HL-60/S4 treated with retinoic acid at 250 ng/mL for 4 days and 3 days (cell line): Measurements from ENCODE around the gene FOXS1.
"Not testable (repeated sequence)": the region's sequence is repeated elsewhere in the genome, so short reads cannot be mapped to it uniquely, and the experiment has no call there.

Experiments
- in situ Hi-C: fragments of 300-500 bp; cut with MboI; formaldehyde crosslinking; loops from 2 replicates; pipeline ENCODE4 v1.7.0; 2022; ENCODE audit warnings: low sequenced_read_pairs

The FOXS1 gene

DNA sequence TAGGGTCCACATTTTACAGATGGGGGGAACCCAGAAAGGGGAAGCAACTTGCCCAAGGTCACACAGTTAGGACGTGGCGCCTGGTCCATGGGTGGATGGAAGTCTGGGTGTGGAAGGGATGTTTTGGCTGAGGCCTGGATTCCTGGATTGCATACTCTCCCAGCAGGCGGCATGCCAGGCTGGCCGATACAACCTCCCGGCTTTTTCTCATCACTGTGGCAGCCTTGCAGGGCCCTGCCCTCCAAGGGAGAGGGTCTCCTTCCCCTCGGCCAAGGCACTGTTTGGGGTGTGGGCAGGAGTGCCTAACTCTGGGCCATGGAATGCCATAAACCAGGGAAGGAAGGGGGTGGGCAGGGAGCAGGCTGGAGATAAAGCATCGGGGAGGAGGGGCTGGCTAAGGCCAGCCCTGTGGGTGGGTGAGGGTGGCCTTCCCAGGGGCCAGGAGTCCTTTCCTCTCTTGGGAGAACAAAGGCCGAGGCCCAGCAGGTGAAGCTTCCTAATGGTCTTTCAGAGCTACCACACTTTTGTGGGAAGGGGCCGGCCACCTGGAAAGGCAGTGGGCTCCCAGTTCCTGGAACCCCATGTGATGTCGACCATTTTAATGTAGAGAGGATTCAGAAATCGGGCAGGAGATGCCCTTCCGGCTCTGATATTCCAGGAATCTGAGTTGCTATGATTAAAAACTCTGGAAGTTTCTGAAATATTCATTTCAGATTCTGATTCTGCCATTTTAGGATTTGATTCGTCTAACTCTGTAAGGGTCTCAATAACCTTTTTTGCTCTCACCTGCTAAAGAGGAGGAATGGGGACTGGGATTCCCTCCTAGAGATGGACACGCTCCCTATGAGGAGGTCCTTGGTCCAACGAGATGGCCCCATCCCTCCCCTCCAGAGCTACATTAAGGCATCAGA is 4.2 kb downstream of the FOXS1 start:
- in situ Hi-C loops, result no loop called here

DNA sequence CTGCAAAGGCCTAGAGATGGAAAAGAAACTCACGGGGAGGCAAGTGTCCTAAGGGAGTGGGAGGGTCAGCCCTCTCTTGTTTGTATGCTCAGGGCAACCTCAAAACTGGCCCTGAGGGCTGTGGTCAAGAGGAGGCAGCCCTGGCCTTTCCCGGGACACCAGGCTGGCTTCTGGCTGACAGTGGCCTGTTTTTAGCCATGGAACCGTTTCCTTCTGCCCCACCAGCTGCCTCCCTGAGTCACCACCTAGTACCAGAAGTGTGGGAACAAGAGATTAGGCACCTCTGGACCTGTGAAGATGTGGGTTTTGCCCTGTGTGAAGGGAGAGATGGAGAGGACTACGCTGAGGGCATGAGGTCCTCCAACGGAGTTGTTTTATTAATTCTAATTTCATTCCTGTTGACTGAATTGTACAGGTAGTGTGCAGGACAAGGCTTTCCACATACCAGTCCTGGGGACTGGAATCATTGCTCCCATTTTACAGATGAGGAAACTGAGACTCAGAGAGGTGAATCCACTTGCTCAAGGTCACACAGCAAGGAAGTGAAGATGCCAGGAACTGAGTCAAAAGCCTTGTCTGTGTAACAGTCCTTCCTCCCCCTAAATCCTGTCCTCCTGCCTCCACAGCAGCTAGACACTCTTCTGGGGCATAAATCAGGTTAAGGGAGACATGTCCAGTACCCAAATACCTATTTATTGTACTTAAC is 5.5 kb downstream of the FOXS1 start:
- in situ Hi-C loops, result loop anchor here (10.0 kb wide), 1 partner anchor 255 kb away; no protein-coding TSS in a partner anchor

DNA sequence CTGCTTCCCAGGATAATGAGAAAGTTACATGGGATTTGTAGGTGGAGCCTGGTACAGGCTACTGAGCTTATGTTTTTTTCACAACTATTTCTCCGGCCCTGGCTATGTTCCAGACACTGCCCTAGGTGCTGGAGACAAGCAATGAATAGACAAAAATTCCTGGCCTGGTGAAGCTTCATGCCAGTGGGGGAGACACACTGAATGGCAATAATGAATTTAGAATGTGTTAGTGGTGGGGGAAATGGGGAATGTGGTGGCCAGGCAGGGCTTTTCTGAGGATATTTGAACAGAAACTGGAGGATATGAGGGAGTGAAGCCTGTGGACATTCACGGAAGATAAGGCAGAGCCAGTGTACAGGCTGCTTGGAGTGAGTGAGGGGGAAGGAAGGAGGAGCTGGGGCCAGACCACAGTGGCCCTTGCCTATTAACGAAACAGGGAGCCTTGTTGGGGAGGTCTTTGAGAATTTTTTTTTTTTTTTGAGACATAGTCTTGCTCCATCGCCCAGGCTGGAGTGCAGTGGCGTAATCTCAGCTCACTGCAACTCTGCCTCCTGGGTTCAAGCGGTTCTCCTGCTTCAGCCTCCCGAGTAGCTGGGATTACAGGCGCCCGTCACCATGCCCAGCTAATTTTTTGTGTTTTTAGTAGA is 6.6 kb downstream of the FOXS1 start:
- in situ Hi-C loops, result loop anchor here (10.0 kb wide), 1 partner anchor 256 kb away; no protein-coding TSS in a partner anchor

DNA sequence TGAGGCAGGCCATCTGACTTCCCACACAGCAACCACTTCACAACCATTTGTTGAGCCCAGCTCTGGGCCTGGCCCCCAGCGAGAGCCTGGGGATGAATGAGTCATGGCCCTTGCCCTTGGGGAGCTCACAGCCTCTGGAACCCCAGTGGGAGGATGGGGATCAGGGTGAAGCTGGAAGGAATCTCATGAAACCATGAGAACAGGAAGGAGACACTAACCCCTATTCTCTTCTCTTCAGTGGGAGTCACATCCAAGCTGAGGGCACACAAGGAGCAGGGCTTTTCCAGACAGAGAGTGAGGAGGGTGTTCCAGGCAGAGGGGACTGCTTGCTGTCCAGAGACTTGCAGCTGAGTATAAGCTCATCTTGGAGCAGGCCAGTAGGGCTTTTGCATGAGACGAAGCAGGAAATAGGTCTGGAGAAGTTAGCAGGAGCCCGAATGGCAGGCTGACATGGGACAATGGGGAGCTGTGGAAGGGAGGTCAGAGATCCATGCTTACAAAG is 7.5 kb downstream of the FOXS1 start:
- in situ Hi-C loops, result loop anchor here (10.0 kb wide), 1 partner anchor 257 kb away; no protein-coding TSS in a partner anchor

DNA sequence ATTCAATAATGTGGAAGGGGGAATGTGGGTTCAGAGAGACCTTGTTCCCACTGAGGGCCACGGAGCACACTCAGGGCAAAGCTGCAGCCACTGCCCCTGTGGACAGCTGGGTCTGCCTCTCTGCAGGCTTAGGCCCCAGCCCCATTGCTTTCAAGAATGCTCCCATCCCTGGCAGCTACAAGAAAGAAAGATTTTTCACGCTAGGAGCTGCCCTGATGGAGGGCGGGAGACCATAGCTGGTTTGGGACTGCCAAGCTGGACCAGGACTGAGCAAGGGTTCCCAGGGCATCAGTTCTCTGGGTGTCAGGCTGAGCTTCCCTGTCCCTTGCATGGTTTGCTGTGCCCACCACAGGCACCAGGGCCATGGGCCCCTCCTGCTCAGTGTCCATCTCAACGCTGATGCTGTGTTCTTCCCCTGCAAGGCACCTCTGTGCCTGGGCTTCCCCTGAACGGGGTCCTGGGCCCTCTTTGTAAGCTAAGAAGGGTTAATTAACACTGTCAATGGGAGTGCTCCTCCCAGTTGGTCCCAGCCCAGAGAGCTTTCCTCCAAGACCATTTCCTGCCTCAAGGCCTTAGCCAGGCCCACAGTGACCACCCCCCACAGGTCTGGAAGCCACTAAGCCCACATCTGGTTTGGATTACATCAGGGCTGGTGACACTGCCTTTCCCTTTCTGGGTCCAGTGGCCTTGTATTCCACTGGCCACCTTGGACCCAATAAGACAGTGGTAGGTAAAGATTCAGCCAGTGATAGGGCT is 8.4 kb downstream of the FOXS1 start:
- in situ Hi-C loops, result loop anchor here (10.0 kb wide), 1 partner anchor 258 kb away; no protein-coding TSS in a partner anchor

DNA sequence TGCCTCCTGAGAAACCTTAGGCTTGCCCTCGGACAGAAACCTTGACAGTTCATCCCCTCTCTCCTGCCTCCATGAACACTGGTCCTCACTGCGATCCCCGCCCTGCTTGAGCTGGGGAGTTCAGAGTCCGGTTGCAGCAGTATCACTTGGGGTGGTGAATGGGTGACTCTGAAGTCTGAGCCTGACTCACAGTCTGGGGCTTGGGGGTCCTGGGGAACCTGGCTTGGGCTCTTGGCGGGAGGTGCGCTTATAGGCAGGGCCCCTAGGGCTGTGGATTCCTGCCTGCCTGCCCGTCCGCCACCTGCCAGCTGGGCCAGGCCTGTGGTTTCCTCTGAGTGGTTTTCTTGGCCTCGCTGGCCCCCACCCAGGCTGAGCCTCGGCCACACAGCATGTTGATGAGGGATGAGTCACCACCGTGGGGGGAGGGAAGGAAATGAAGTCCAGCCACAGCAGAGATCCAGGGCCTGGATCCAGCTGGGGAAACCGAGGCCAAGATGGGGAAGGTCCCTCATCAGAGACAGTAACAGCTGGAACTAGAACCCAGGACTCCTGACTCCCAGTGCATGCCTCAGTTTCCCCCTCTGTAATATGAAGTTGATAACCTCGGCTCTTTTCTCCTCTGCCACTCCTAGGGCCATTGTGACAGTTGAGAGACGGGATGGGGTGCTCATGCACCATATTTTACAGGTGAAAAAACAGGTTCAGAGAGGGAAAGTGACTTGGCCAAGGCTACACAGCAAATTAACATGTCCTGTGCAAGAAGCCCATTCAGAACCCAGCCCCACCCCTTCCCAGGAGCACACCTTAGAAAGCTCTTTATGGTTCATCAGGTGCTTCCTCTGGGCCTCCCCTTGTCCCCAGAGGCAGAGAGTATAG is 9.2 kb downstream of the FOXS1 start:
- in situ Hi-C loops, result loop anchor here (10.0 kb wide), 1 partner anchor 259 kb away; no protein-coding TSS in a partner anchor

DNA sequence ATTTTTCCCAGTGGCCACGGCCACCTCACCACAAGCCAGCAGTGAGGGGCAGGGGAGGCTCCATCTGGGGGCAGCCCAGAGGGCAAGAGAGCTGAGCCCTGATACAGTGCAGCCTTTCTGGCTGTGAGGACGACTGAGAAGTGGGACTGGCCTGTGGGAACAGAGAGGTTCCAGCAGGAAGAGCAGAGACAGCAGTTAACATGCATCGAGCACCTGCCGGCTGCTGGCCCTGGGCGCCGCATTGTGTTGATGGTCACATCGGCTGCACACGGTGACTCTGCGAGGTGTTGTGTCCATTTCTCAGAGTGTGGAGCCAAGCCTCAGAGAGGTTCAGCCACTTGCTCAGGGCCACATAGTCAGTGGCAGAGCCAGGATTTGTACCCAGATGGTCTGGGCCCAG is 9.8 kb downstream of the FOXS1 start:
- in situ Hi-C loops, result loop anchor here (10.0 kb wide), 1 partner anchor 259 kb away; no protein-coding TSS in a partner anchor

DNA sequence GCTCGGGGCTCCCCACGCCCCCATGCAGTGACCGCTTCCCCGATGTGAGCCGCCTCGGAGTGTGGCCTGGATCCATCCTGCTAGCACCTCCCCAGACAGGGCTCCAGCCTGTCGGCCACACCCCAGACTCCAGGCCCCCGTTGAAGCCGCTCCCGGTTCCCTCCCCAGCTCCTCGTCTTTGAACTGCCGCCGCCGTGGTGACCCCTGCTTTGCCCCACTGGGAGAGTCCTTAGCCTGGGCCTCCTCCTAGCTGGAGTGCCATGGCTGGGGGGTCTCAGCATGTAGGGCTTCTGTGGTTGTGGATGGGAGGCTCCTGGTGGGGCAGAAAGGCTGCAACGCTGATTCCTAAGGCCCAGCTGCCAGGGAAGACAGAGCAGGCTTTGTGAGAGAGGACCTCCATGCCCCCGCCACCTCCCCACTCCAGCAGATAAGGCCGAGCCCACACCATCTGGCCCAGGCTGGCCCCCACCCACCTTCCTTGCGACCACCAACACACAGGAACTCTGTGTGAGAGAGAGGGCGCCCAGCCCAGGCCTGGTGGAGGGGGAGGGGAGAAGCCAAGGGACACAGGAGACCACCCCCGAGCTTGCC is 11.4 kb downstream of the FOXS1 start:
- in situ Hi-C loops, result loop anchor here (10.0 kb wide), 1 partner anchor 261 kb away; no protein-coding TSS in a partner anchor

DNA sequence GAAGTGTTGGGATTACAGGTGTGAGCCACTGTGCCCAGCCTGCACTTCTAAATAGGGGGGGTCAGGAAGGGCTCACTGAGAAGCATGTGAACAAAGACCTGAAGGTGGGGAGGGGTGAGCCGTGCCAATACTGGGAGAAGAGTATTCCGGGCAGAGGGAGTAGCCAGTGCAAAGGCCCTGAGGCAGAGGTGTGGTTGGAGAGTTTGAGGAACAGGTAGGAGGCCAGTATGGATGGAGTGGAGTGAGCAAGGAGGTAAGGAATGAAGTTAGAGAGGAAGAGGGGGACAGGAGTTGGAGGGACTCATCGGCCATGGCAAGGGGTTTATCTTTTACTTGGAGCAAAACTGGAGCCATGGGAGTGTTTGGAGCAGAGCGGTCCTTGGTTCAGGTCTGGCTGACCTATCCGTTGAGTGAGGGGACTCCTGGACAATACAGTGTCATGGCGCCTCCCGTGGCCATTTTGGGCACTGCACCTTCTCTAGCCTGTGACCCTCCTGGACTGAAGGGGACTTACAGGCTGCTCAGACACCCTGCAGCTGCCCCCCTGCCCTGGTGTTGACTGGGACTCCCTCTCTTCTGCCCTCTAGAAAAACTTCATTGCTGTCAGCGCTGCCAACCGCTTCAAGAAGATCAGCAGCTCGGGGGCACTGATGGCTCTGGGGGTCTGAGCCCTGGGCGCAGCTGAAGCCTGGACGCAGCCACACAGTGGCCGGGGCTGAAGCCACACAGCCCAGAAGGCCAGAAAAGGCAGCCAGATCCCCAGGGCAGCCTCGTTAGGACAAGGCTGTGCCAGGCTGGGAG is 12.1 kb downstream of the FOXS1 start:
- in situ Hi-C loops, result loop anchor here (10.0 kb wide), 1 partner anchor 261 kb away; no protein-coding TSS in a partner anchor

DNA sequence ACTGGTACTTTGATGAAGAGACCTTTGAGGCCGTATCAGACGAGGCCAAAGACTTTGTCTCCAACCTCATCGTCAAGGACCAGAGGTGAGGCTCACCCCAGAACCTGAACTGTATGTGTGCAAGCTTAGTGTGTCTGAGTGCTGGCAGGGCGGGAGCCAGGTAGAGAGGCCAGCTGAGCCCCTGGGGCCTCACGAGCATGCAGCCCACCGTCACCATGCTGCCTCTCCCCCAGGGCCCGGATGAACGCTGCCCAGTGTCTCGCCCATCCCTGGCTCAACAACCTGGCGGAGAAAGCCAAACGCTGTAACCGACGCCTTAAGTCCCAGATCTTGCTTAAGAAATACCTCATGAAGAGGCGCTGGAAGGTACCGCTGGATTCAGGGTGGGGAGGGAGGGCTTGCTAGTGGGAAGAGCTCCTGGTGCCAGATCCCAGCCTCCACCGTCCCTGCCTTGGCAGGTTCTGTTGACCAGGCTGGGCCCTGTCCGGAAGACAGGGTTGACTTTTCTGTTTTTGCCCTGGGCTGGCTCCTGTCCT is 13.6 kb downstream of the FOXS1 start:
- in situ Hi-C loops, result loop anchor here (10.0 kb wide), 1 partner anchor 263 kb away; no protein-coding TSS in a partner anchor

DNA sequence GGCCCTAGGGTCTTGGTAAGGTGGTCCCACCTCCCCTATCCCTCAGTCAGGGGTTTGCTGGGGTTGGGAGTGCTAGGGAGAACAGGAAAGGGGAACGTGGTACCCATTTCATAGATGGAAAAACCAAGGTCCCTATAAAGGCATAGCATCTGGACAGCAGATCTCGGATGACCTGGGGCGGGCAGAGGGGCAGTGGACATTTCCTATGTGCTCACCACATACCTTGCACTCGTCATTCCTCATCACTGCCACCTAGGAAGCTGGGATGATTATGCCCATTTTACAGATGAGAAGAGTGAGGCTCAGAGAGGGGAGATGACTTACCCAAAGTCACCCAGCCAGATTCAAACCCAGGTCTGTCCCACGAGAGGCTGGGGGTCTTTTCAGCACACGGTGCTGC is 14.2 kb downstream of the FOXS1 start:
- in situ Hi-C loops, result loop anchor here (10.0 kb wide), 1 partner anchor 264 kb away; no protein-coding TSS in a partner anchor

DNA sequence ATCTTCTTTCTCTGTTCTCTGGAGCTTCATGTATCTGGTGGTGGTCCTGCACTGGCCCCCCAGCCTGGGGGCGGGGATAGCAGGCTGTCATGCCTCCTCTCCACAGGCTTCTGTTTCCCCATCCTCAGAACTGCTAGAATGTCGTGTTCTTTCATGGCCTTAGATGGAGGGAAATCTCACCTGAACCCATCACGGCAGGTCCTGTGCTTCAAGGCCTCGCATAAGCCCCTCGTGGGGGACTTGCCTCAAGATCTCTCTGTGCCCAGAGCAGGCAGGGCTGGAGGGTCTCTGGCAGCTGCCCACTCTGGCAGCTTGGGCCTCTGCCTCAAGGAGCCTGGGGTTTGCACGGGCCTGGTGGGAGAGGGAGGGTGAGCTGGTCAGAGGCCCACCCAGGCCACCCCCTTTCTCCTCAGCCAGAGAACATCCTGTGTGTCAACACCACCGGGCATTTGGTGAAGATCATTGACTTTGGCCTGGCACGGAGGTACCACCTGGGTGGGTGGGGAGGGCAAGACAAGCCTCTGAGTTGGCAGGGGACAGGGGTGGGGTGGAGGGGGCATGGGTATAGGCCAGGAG is 14.9 kb downstream of the FOXS1 start:
- in situ Hi-C loops, result loop anchor here (10.0 kb wide), 1 partner anchor 264 kb away; no protein-coding TSS in a partner anchor

DNA sequence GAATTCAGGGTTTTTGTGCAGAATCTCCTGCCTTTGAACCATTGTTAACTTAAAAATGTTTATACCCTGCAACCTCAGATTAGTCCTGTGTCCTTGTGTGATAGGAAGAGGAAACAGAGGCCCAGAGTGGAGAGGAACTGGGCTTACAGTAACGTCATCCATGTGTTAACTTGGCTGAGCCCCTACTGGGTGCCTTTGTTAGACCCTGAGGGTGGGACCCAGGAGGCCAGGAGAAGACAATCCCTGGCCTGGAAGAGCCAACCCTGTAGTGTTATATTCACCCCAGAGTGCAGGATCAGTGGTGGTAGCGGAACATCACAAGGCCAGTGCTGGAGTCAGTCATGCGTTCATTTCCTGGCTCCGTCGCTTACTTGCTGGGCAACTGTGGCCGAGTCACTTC is 15.7 kb downstream of the FOXS1 start:
- in situ Hi-C loops, result loop anchor here (10.0 kb wide), 1 partner anchor 265 kb away; no protein-coding TSS in a partner anchor

DNA sequence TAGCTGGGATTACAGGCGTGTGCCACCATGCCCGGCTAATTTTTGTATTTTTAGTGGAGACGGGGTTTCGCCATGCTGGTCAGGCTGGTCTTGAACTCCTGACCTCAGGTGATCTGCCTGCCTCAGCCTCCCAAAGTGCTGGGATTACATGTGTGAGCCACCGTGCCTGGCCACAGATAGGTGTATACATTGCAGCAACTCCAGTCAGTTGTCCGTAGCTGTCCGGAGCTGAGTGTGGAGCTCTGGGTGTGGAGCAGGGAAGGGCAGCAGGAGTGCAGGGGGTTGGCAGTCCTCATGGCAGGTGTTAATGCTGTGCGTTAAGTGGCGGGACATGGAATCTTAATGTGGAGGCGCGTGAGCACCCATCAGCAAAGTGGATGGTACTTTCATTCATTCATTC is 17.4 kb downstream of the FOXS1 start:
- in situ Hi-C loops, result not testable (repeated sequence)

DNA sequence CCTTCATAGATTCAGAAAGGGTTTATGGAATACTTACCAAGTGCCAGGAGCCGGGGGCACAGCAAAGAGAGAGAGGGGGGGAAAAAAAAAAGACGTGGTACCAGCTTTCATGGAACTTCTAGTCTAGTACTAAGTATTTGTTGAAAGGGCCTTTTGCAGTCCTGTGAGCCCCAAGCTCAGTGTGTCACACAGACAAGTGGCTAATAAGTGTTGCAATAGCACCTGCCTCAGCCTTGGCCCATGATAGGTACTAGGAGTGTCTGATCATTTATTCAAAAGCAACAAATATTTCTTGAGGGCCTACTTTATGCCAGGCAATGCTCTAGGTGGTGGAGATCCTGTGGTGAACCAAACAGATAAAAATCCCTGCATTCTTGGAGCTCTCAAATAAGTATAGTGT is 18.3 kb downstream of the FOXS1 start:
- in situ Hi-C loops, result no loop called here

DNA sequence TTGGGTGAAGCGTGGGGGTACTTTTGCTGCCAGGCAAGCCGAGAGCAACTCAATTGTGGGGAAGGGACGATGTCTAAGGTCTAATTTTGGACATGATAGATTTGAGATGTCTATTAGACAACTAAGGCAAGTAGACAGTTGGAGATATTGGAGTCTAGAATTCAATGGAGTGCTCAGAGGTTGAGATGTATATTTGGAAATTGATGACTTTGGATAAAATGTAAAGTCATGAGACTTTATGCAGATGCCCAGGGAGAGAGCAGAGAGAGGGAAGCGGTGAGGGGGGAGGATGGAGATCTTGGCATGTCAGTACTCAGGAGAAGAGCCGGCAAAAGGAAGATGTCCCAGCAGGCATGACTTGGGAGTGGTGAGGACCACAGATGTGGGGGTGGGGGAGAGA is 19.3 kb downstream of the FOXS1 start:
- in situ Hi-C loops, result no loop called here
